NCI-H128 (cell line): ENCODE measurements around the gene GTPBP2.

Experiments used
- DNase-seq: peaks from one replicate; lab custom pipeline; 2025; ENCODE audit not compliant: unreplicated experiment; lab: John Stamatoyannopoulos, UW

GTPBP2 gene

GRCh38 chr6:43579171-43579570 is 49.9 kb downstream of the GTPBP2 start:
- no peak for DNase-seq

- DNase-seq: no peak
Observed at GRCh38 chr6:43578748-43579147, 50.3 kb downstream of the GTPBP2 start.

- DNase-seq: peak; percentile 71
Observed at GRCh38 chr6:43575772-43576551, 53.1 kb downstream of the GTPBP2 start, which contains the start of the genes POLH and XPO5. POLH (plus strand) TSS chr6:43576185; CDS start chr6:43582320, 6,135 bp downstream. XPO5 (minus strand) TSS chr6:43576038; CDS start chr6:43575864, 174 bp downstream.

- DNase-seq: no peak
Observed at GRCh38 chr6:43575105-43575771, 53.8 kb downstream of the GTPBP2 start.

- no peak for DNase-seq
Observed at GRCh38 chr6:43572015-43572414, 57.0 kb downstream of the GTPBP2 start.

- no peak for DNase-seq
Observed at GRCh38 chr6:43570876-43571441, 58.1 kb downstream of the GTPBP2 start.
